HepG2 (cell line): ENCODE results near the gene FXN. TPM values are rescaled to one million over a fixed set of nuclear protein-coding genes. Genes with fewer than 3 reads are reported as not detected.
A peak's percentile ranks its signal among the peaks of the same experiment; 100 is the strongest.

ENCODE experiments used
- ATF1 ChIP-seq: IDR thresholded peaks from 2 replicates; pipeline ENCODE4 v1.6.1; 2016; ENCODE audit warnings: mild to moderate bottlenecking, control low read depth
- ATF7 ChIP-seq, 2 experiments: fragments of 450-650 bp in 1 of 2; sonication (generic) in 1 of 2; formaldehyde crosslinking in 1 of 2; IDR thresholded peaks; 2 replicates each; pipeline versions ENCODE4 v1.4.0 to v1.6.1; 2016 to 2020; ENCODE audit warnings: antibody characterized with exemption in 1 of 2, mild to moderate bottlenecking in 1 of 2, missing genetic modification reagents in 1 of 2
- BRCA1 ChIP-seq: sonication (generic); formaldehyde crosslinking; IDR thresholded peaks from 2 replicates; pipeline ENCODE4 v1.4.0; 2020; ENCODE audit warnings: missing genetic modification reagents
- KDM1A ChIP-seq: IDR thresholded peaks from 2 replicates; pipeline ENCODE4 v1.6.1; 2016; ENCODE audit warnings: missing compliant biosample characterization
- KIAA2018 ChIP-seq: sonication (generic); formaldehyde crosslinking; IDR thresholded peaks from 2 replicates; pipeline ENCODE4 v1.5.0; 2020; ENCODE audit warnings: mild to moderate bottlenecking, missing genetic modification reagents, borderline replicate concordance
- KLF13 ChIP-seq: sonication (generic); formaldehyde crosslinking; IDR thresholded peaks from 2 replicates; pipeline ENCODE4 v1.4.0; 2020; ENCODE audit warnings: mild to moderate bottlenecking, missing genetic modification reagents
- MYC ChIP-seq: sonication (generic); formaldehyde crosslinking; IDR thresholded peaks from 2 replicates; pipeline ENCODE4 v1.9.0; 2021; ENCODE audit warnings: missing genetic modification reagents, borderline replicate concordance
- SAP130 ChIP-seq: IDR thresholded peaks from 2 replicates; pipeline ENCODE4 v1.6.1; 2016; ENCODE audit warnings: low read depth
- SPEN ChIP-seq: sonication (generic); formaldehyde crosslinking; IDR thresholded peaks from 2 replicates; pipeline ENCODE4 v1.5.1; 2020; ENCODE audit warnings: low read depth, mild to moderate bottlenecking, missing genetic modification reagents
- TAF15 ChIP-seq: fragments of 200-400 bp; formaldehyde crosslinking; IDR thresholded peaks from one replicate; pipeline ENCODE4 v1.6.1; 2018; ENCODE audit warnings: mild to moderate bottlenecking, low read depth, low read length; ENCODE audit not compliant: poor library complexity, severe bottlenecking
- ZNF10 ChIP-seq: sonication (generic); formaldehyde crosslinking; IDR thresholded peaks from 2 replicates; pipeline ENCODE4 v1.4.0; 2020; ENCODE audit warnings: mild to moderate bottlenecking, low read depth, missing genetic modification reagents, borderline replicate concordance
- ZNF558 ChIP-seq: sonication (generic); formaldehyde crosslinking; IDR thresholded peaks from 2 replicates; pipeline ENCODE4 v1.9.0; 2022; ENCODE audit warnings: mild to moderate bottlenecking, missing genetic modification reagents, borderline replicate concordance
- ZNF597 ChIP-seq: sonication (generic); formaldehyde crosslinking; IDR thresholded peaks from 2 replicates; pipeline ENCODE4 v1.5.0; 2020; ENCODE audit warnings: missing genetic modification reagents
- ZNF747 ChIP-seq: sonication (generic); formaldehyde crosslinking; IDR thresholded peaks from 2 replicates; pipeline ENCODE4 v1.8.1; 2023; ENCODE audit warnings: missing genetic modification reagents, mild to moderate bottlenecking, borderline replicate concordance
- ZNF878 ChIP-seq: sonication (generic); formaldehyde crosslinking; IDR thresholded peaks from 2 replicates; pipeline ENCODE4 v1.8.1; 2023; ENCODE audit warnings: mild to moderate bottlenecking, missing genetic modification reagents, moderate library complexity
- ZSCAN12 ChIP-seq: sonication (generic); formaldehyde crosslinking; IDR thresholded peaks from 2 replicates; pipeline ENCODE4 v1.9.0; 2021; ENCODE audit warnings: mild to moderate bottlenecking, missing genetic modification reagents
- polyA plus RNA-seq, 8 experiments: library from polyadenylated mRNA; depleted of rRNA in 3 of 8; stranded (reverse) in 7 of 8; unstranded in 1 of 8; fragments of >200 nt; fragmentation: Illumina TruSeq in 4 of 8; extraction: Trizol in 4 of 8; gene quantifications; 2 replicates each; pipeline versions ENCODE4 v1.2.1 to v1.2.3, GENCODE V29; 2011 to 2016; ENCODE audit warnings: low read depth in 4 of 8, missing spikeins in 1 of 8, mixed read lengths in 1 of 8; ENCODE audit not compliant: insufficient read depth in 1 of 8
- total RNA-seq, 5 experiments: library from RNA; depleted of rRNA; stranded (reverse); fragments of >200 nt; fragmentation: Illumina TruSeq; extraction: Trizol; gene quantifications; 2 replicates each; pipeline ENCODE4 v1.2.3, GENCODE V29; 2016; ENCODE audit warnings: low read depth in 1 of 5

Gene FXN
- total and polyA plus RNA-seq, 2 of the 13 experiments (the other 11 are each of a cell fraction or from before 2014, with no cell fraction given) = 24.1 to 26.0 TPM

- no peak for TF ChIP-seq KIAA2018
- no peak for TF ChIP-seq TAF15
- TF ChIP-seq KLF13 (CRISPR knock-in tag) = no peak
- no peak for TF ChIP-seq ZNF597 (CRISPR knock-in tag)
- no peak for TF ChIP-seq ZNF10
- no peak; the same call in 1 of the 2 replicates for TF ChIP-seq ZNF558
- TF ChIP-seq KDM1A = no peak
- peak; percentile 8; the same call in 1 of the 2 replicates for TF ChIP-seq SAP130 (CRISPR knock-in tag)
- no peak for TF ChIP-seq ATF7 (IDR thresholded peaks at IDR 0.05)
- no peak for TF ChIP-seq ATF7 (CRISPR knock-in tag; IDR thresholded peaks at IDR 0.05)
- no peak for TF ChIP-seq ZSCAN12
- TF ChIP-seq ATF1 (CRISPR knock-in tag) = no peak
- TF ChIP-seq ZNF878 = peak; percentile 47; the same call in 1 of the 2 replicates
- 0 out of 2 replicates have a peak, but pooled peaks have one; percentile 24 for TF ChIP-seq MYC (CRISPR knock-in tag)
- peak; percentile 42; the same call in 1 of the 2 replicates for TF ChIP-seq SPEN (CRISPR knock-in tag)
- no peak for TF ChIP-seq ZNF747 (CRISPR knock-in tag)
- 0 out of 2 replicates have a peak, but pooled peaks have one; percentile 29 for TF ChIP-seq BRCA1
Observed at GRCh38 chr9:69121155-69122081, 85.9 kb downstream of the FXN start (continued).
